Fibroblast of peridontal ligament (primary cell): Measurements from ENCODE around the gene MEGF6.

Experiments
- DNase-seq: peaks from one replicate; pipeline ENCODE4 v3.0.0-alpha.2; 2010; ENCODE audit errors: extremely low read depth

The MEGF6 gene

GRCh38 chr1:3540876-3541275, 70.4 kb downstream of the MEGF6 start:
- no peak for DNase-seq

DNA sequence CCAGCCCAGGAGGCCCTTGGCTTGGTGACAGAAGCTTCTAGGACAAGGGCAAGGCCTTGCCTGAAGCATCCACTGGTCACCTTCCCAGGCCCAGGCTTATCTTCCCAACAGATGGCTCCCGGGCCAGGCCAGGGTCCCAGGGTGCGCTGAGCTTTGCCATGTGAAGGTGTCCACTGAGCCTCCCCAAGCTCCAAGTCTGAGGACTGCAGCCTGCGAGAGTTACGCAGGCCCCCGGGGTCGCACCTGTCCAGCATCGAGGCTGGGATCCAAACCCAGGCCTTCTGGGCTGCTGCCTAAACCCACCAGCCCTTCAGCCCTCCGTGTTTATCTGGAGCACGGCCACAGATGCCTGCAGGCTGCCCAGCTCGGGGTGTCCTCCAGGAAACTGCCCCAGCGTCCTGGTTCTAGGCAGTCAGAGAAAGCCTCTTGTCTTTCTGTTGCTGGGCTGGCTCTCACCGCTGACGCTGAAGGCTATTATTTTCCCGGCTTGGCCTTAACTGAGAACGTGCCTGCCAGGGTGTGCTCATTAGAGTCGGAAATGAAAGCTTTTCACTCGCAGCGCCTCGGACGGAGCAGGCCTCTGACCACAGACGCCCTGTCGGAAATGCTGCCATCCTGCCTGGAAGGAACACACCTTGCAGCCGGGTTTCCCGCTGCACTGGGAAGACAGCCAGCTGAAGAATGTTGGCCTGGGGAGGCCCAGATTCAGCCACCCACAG, 71.4 kb downstream of the MEGF6 start:
- DNase-seq, result no peak

- no peak for DNase-seq
These were observed 73.9 kb downstream of the MEGF6 start for GRCh38 chr1:3537359-3537758.

DNA sequence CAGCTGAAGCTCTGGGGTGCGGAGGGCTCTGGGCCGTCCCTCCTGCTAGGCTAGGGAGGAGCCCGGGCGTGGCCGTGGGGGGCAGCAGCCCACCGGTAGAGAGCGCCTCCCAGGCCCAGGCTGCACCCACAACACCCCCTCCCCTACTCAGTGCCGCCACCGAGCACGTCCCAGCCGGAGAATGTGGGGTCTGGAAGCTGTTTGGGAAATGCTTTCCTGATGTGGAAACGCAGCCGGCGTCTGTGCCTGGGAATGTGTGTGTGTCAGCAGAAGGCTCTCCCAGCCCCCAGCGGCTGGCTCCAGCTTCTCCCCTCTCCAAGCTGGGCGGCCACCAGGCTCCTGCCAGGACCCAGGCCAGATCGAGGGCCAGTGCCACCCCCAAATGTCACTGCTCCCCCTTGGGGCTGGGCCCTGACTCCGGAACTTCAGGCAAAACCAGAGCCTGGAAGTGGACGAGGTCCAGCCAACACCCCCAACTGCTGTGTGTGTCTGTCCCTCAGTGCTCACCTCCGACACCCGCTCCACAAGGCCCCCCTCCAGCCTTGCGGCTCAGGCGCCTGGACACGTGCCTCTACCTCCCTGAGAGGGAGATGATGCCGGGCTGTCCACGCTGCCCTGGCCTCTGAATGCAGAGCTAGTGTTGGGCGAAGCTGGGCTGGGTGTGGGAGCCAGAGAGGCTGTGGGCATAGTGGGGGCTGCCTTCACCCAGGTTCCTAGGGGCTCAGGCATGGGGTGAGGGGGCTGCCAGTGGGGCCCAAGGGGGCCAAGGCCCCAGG, 74.7 kb downstream of the MEGF6 start:
- DNase-seq, result no peak

GRCh38 chr1:3535732-3536131, 75.6 kb downstream of the MEGF6 start:
- no peak for DNase-seq

GRCh38 chr1:3534803-3535637, 76.3 kb downstream of the MEGF6 start:
- DNase-seq, result no peak

DNA sequence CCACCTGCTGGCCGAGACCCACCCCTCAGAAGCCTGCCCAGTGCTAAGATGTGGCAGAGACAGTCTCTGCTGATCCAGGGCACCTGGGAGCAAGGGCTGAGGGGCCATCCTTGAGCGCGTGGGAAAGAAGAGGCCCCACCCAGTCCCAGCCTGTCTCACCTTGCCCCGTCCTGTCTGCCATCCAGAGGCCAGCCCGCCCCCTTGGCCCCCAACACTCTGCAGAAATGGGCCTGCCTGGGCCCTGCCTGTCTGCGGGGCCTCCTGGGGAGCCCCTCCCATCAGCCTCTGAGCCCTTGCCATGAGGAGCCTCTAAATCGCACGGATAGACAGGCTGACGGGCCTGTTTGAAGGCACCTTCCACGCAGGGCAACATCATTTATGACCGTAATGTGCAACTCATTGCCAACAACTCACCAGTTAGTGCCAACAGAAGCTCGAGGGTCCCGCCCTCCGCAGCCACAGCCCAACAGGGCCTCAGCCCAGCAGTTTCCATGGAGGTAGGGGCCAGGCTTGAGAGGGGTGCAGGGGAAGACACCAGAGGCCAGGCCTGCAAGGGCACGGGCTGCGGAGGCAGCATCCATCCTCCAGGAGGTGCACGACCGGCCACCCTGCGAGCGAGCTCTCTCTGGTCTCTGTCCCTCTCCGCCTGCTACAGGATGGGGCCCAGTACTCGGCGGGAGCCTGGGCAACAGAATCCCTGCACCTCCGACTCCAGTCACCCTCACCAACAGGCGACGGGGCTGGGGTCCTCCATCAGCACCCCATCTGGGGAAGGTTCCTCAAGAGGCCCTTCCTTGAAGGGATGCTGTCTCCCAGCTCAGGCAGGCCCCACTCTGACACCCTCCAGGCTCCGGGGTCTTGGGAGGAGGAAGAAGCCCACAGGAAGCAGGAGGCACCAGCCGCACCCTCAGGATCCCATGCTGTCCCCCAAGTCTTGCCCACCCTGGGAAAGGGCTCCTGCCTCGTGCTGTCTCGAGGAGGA, 78.0 kb downstream of the MEGF6 start:
- no peak for DNase-seq

DNA sequence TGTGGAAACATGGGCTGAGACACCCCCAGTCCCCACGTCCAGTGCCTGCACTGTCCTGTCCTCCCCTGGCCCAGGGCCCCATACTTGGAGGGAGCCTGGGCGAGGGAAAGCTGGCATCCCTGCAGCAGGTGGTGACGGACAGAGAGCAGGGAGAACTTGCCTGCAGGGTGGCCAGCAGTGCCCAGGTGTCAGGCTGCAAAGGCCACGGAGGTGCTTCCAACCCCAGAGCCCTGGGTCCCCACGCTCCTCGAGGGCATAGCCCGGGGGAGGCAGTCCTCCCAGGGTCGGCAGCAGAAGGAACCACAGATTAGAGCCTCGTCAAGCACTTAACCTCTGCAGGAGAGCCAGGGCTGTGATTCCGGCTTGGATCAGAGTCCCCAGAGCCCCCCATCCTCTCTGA, 79.4 kb downstream of the MEGF6 start:
- DNase-seq, result no peak

DNA sequence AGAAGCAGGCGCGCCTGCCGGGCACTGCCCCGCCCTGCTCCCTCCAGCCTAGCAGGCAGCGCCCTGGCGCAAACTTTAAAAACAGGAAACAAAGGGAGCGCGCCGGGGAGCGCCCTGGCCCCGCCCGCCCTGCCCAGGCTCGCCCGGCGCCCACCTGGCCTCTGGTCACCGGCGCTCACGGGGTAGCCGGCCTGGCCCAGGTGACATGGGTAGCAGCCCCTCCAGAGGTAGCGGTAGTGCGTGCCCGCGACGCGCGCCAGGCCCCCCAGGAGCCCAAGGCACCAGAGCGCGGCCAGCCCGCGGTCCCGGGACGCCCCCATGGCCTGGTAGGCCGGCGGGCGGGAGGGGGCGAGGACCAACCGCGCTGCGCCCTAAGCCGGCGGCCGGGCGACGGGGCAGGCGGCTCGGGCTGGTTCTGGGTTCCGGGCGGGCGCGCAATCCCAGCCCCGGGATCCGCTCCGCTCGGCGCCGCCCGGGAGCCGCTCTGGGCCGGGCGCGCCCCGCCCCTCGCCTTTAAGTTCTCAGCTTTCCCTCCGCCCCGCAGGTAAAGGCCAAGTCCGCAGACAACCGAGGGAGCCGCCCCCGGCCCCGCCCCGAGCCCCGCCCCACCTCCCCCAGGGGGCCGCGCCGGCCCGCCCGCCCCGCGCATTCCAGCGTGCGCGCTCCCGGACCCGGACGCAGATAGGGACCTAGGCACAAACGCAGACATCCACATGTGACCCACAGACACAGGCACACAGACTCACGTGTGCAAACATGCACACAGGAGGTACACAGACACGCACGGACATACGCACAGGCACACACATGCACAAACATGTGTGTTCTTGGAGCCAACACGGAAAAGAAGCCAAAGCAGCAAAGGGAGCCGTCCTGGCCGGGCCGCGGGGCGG, 80.1 kb downstream of the MEGF6 start:
- no peak for DNase-seq

GRCh38 chr1:3530086-3530925, 81.0 kb downstream of the MEGF6 start:
- DNase-seq, result no peak

DNA sequence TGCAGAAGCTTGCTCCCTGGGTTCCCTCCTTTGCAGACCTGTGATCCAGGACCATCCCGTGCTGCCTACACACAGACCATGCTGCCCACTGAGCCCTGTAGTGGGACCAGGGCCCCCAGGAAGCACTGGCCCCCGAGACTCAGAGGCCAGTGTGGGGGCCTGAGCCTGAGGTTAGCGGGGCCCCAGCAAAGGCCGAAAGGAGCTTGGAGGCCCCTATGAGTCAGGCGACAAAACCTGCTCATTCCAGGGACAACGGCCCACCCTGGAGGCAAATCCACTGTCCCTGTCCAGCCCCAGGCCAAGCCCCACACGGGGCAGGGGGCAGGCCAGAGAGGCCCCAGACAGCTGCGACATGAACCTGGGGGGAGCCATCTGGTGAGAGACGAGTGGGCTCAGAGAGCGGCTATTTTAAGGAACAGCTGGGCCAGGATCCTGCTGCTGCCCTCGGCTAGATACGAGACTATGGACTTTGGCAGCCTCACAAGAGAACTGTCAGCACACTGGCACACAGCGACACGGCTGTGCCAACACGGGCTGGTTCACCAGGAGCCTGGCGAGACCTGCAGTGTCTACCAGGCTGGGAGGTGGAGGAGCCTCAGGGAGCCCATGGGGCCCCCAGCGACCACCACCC, 82.1 kb downstream of the MEGF6 start:
- no peak for DNase-seq

GRCh38 chr1:3527774-3528173, 83.5 kb downstream of the MEGF6 start:
- DNase-seq, result no peak

DNA sequence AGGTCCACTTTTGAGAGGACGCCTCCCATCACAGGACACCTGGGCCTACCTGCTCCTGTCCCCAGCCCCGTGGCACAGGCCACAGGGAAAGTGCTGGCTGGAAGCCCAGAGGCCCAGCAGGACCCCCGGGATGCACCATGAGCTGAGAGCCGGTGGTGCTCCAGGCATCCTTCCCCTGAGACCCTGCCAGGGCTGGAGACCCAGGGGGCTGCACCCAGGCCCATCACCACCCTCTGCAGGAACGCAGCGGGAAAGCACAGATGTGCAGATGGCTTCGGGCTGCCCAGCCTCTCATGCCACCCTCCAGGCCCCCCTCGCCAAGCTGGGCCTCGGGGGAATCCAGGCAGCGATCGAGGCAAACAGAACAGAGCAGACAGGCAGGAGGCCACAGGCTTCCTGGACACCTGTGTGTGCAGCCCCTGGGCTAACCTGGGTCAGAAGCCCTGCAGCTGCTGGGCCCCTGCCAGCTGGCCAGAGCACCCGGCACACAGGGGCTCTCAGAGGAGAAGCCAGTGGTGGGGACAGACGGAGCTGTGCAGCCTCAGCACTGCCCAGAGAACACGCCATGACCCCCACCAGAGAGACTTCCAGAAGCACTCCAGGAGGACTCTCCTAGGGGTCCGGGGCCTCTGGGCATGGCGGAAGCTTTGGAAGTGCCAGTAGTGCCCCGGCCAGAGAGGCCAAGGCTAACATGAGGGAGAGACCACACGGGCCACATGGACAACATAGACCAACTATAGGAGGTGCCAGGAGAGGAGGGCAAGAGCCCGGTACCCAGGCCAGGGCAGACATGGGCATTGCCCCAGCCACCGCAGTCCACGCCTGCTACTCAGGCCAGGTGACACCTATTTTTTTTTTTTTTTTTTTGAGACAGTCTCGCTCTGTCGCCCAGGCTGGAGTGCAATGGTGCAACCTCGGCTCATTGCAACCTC, 85.5 kb downstream of the MEGF6 start:
- DNase-seq, result no peak

GRCh38 chr1:3524556-3525203, 86.6 kb downstream of the MEGF6 start:
- DNase-seq, result no peak

GRCh38 chr1:3523980-3524379, 87.3 kb downstream of the MEGF6 start:
- no peak for DNase-seq

DNA sequence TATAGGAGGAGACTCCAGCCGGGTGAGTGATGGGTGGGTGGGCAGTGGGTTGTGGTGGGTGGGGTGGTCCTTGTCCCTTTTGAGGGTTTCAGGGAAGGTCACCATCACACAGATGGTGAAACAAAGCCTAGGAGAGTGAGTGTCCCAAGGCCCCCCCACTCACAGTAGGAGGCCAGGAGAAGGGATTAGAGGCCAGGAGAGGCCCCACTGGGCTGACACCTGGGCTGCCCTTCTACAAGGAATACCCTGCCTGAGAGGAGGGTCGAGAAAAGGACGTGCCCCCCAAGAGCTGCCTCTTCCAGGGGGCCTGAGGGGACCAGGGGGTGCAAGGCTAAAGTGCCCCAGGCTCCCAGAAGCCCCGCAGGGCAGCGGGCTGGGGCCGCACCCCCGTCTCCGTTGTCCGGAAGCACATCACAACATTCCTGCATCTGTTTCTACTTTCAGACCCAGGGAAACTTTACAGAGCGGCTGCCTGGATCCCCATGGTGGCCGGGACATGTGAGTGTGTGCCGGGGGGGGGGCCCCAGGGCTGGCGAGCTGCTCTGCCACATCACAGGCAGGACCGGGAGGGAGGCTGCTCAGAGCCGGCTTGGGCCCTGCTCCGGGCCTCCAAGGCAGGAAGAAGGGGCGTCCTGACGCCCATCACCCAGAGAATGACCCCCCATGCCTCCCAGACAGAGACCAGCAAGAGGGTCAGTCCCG, 88.6 kb downstream of the MEGF6 start:
- peak; percentile 59 for DNase-seq

GRCh38 chr1:3522112-3522511, 89.2 kb downstream of the MEGF6 start:
- DNase-seq, result no peak
